Right renal pelvis (tissue), 4 donors: ENCODE measurements around the gene ANKRD2. TPM values are rescaled to one million over a fixed set of nuclear protein-coding genes. Genes with fewer than 3 reads are reported as not detected.
"Not testable (repeated sequence)": the region's sequence is repeated elsewhere in the genome, so short reads cannot be mapped to it uniquely, and the experiment has no call there.

Experiments
- DNase-seq, 4 donors: peaks; one replicate each; pipeline ENCODE4 v3.0.0-alpha.2; 2013; ENCODE audit warnings: low read depth in 4 of 4, low spot score in 3 of 4, missing footprints in 1 of 4
- polyA plus RNA-seq, 4 donors: library from polyadenylated mRNA; unstranded; fragments of 120-200 nt; gene quantifications; one replicate each; pipeline ENCODE4 v1.2.1, GENCODE V29; 2013; ENCODE audit not compliant: insufficient read length in 4 of 4

Gene ANKRD2
- under 1 TPM; 0.37 to 0.93 (median 0.38) TPM for polyA plus RNA-seq

- DNase-seq, result peak in 2 of 4 donors; percentile 54 to 61
These were observed at the start of gene ANKRD2 for GRCh38 chr10:97572214-97572989. Gene ANKRD2 (plus strand): TSS chr10:97572779. CDS start chr10:97572789, 10 bp downstream.

DNA sequence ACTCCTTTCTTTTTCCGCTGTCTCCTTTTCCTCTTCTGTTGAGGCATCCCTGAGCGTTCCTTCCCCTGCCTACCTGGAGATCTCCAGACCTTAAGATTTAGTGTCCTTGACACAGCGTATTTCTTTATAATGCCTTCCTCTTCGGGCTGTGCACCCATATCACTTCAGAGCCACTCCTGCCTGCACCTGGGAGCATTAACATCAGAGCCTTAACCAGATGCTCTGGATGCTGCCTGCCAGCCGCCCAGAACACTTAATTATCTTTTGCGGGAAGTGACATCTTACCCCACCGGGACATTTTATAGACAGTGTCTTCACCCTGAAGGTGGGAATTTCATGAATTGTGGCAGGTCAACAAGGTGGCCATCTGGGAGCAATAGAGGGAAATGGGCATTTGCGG lies 49.6 kb upstream of the ANKRD2 start:
- no peak for DNase-seq

GRCh38 chr10:97525086-97525485 lies 47.5 kb upstream of the ANKRD2 start:
- no peak for DNase-seq

- no peak for DNase-seq
These were observed 46.9 kb upstream of the ANKRD2 start for GRCh38 chr10:97525683-97526110.

DNA sequence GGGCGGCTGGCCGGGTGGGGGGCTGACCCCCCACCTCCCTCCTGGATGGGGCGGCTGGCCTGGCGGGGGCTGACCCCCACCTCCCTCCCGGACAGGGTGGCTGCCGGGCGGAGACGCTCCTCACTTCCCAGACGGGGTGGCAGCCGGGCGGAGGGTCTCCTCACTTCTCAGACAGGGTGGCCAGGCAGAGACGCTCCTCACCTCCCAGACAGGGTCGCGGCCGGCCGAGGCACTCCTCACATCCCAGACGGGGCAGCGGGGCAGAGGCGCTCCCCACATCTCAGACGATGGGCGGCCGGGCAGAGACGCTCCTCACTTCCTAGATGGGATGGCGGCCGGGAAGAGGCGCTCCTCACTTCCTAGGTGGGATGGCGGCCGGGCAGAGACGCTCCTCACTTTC lies 43.7 kb upstream of the ANKRD2 start:
- not testable (repeated sequence) for DNase-seq

GRCh38 chr10:97529685-97530465 lies 42.7 kb upstream of the ANKRD2 start:
- no peak for DNase-seq

DNA sequence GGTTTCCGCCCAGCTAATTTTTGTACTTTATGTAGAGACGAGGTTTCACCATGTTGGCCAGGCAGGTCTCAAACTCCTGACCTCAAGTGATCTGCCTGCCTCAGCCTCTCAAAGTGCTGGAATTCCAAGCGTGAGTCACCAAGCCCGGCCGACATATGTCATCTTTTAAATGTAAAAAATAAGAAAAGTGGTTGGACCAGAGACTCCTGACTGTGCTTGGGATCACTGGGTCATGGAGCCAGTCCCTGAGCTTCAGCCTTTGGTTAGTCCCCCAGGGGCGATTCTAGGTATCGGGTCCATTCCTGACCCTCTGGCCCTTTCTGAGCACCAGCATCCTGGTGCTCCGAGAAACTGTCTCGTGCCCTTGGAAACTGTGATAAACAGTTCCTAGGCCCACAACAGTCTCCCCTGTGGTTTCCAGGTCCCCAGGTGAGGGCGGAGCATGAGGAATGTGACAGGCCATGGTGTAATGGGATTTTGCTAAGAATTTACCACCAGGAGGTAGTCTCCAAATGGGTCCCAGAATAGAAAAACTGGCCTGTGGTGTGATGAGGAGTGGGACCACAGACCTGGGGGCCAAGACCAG lies 41.1 kb upstream of the ANKRD2 start:
- no peak for DNase-seq

GRCh38 chr10:97532935-97533671 lies 39.5 kb upstream of the ANKRD2 start:
- DNase-seq, result no peak

- DNase-seq, result no peak
These were observed 38.7 kb upstream of the ANKRD2 start for GRCh38 chr10:97533888-97534287.

- no peak for DNase-seq
These were observed 37.7 kb upstream of the ANKRD2 start for GRCh38 chr10:97534746-97535367.

DNA sequence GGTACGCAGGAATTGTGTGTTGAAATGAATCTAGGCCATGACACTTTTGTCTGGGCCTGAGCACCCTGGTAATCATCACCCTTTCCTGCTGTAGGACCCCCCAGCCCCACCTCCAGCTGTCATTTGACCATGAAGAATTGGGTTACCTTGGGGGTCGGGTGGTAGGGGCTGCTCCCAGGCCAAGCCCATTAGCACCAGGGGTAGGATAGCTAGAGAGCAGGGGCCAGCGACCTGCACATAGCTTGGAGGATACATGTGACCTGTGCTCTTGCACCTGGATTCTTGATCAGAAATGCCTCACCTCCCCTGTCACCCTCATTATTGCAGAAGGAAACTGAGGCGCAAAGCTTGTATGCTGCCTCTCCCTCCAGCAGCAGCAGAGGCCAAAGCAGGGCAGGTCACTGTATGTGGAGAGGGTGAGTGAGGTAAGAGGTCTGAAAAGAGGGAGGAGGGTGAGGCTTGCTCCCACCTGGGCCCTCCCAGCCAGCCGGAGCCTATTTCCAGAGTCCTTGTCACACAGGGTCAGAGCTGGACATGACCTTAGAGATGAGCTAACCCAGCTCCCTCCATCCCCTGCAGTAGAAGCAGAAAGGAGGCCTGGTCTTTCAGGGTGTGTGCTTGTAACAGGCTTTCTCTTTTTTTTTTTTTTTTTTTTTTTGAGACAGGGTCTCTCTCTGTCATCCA lies 35.3 kb upstream of the ANKRD2 start:
- DNase-seq, result no peak

DNA sequence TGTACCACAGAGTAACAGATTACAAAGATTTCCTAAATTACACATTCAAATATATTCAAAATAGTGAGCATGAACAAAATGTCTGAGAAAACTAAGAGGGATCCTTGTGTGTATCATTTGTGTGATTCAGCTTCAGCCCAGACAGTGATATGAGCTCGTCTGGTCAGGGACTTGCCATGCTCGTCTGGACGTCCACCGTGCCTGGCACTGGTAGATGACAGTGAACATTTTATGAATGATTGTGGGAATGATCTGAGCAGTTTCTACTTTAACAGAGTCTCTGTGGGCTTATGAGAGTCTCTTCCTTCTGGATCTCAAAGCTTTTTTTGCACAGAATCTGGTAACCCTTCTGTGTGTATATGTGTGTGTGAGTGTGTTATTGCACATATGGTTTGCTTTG lies 34.2 kb upstream of the ANKRD2 start:
- DNase-seq, result no peak

GRCh38 chr10:97538839-97539238 lies 33.7 kb upstream of the ANKRD2 start:
- no peak for DNase-seq

- no peak for DNase-seq
These were observed 32.9 kb upstream of the ANKRD2 start for GRCh38 chr10:97539523-97540200.

DNA sequence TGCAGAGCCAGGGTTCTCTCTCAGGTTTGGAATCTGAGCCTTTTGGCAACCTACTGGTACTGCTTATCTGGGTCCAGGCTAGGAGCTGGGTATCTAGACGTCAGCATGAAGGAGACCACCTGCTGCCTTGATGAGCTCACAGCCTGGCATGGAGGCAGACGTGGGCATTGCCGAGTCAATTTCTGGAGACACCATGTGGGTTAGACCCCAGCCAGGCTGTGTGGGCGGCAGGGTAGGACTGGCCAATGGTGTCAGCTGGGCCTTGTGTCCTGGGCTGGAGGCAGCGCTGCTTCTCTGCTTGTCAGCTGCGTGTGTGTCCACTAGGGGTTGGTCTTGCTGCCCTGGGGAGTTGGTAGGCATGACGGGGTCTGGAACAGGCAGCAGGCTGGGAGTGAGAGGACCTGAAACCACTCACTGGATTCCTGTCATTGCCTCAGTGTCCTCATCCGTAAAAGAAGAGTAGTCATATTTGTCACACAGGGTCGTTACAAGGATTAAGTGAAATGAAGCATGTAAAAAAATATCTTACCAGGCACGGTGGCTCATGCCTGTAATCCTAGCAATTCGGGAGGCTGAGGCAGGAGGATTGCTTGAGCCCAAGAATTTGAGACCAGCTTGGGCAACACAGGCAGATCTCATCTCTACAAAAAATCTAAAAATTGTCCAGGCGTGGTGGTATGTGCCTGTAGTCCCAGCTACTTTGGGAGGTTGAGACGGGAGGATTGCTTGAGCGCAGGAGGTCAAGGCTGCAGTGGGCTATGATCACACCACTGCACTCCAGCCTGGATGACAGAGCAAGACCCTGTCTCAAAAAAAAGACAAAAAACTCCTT lies 31.7 kb upstream of the ANKRD2 start:
- DNase-seq, result no peak

GRCh38 chr10:97542169-97543024 lies 30.2 kb upstream of the ANKRD2 start:
- DNase-seq, result no peak

DNA sequence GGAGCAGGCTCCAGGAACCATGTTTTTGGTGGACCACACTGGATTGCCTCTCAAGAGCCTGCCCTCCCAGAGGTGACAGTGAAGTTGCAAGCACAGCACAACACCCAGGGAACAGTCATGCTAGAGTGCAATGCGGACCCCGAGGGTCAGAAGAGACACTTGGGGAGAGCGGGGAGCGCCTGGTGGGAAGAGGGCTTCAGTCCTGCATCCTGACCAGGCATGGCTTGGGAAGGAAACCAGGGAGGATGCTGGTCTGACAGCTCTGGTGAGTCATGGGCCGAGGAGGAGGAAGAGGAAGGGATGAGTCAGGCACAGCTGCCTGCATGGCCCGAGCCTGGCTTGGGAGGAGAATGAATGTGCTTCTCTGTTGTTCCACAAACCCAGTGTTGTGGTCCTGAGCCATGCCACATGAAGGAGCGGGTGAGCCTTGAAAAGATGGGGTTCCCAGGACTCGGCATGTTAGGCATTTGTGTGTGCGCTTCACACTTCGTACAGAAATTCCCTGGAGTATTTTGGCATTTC lies 29.5 kb upstream of the ANKRD2 start:
- no peak for DNase-seq
